Measurements from ENCODE around the gene YPEL5.

The YPEL5 gene

DNA sequence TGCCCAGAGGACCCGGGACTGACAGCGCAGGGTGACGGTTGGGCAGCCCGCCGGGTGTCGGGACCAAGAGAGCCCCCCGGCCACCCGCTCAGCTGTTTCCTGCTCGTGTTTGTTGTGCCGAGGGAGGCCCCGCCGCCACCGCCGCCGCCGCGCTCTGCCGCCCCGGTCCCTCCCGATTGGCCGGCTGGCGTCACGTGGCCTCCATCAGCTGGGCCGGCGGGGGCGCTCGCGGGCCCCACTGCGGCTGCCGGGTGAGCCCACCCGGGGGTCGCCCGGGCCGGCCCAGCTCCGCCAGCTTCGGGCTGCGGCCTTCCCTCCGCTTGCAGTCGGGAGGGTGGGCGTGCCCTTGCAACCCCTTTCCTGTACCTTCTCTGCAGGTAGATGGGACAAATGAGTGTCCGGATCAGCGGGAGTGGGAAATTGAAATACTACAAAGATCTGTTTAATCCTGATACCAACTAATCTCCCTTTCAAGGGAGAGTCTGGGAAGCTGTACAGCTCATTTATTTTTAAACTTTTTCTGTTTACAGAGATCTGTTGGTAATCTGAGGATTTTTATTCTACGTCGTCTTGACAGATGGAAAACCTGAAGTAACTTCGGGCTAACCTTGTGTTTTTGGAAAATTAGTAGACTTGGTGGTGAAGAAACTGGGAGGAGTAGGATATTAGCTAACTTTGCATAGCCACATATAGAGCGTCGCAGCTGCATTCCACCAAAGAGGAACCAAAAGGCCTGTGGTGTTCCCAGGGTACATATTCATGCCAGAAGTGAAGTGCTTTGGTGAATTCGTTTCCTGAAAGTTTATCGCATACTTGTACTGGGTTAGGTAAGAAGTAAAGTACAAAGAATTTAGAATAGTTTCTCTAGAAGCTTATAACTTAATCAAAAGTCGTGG is 1.2 kb downstream of the YPEL5 start:
- TF ChIP-seq, protein P1, sequence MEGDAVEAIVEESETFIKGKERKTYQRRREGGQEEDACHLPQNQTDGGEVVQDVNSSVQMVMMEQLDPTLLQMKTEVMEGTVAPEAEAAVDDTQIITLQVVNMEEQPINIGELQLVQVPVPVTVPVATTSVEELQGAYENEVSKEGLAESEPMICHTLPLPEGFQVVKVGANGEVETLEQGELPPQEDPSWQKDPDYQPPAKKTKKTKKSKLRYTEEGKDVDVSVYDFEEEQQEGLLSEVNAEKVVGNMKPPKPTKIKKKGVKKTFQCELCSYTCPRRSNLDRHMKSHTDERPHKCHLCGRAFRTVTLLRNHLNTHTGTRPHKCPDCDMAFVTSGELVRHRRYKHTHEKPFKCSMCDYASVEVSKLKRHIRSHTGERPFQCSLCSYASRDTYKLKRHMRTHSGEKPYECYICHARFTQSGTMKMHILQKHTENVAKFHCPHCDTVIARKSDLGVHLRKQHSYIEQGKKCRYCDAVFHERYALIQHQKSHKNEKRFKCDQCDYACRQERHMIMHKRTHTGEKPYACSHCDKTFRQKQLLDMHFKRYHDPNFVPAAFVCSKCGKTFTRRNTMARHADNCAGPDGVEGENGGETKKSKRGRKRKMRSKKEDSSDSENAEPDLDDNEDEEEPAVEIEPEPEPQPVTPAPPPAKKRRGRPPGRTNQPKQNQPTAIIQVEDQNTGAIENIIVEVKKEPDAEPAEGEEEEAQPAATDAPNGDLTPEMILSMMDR (IDR thresholded peaks at IDR 0.05; ENCODE audit: low read depth, low read length, missing control alignments) = no peak
- DNase-seq (ENCODE audit: extremely low read depth, low read depth) = no peak
- peak overlapping the region; percentile 69 for H3K4me3 ChIP-seq (replicated peaks; ENCODE audit: low read depth, low read length)

- TF ChIP-seq, protein P1 (IDR thresholded peaks at IDR 0.05; ENCODE audit: low read depth, low read length, missing control alignments) = no peak
- DNase-seq (ENCODE audit: extremely low read depth, low read depth) = no peak
- no peak overlapping the region for H3K4me3 ChIP-seq (replicated peaks; ENCODE audit: low read depth, low read length)
Observed at GRCh38 chr2:30148850-30149249, 2.0 kb downstream of the YPEL5 start.

- DNase-seq (ENCODE audit: extremely low read depth, low read depth) = no peak
- TF ChIP-seq, protein P1 (IDR thresholded peaks at IDR 0.05; ENCODE audit: low read depth, low read length, missing control alignments) = no peak
- H3K4me3 ChIP-seq (replicated peaks; ENCODE audit: low read depth, low read length) = no peak overlapping the region
Observed at GRCh38 chr2:30149513-30149912, 2.7 kb downstream of the YPEL5 start.

- no peak overlapping the region for H3K4me3 ChIP-seq (replicated peaks; ENCODE audit: low read depth, low read length)
- TF ChIP-seq, protein P1 (IDR thresholded peaks at IDR 0.05; ENCODE audit: low read depth, low read length, missing control alignments) = no peak
Observed at GRCh38 chr2:30149976-30150375, 3.2 kb downstream of the YPEL5 start.

DNA sequence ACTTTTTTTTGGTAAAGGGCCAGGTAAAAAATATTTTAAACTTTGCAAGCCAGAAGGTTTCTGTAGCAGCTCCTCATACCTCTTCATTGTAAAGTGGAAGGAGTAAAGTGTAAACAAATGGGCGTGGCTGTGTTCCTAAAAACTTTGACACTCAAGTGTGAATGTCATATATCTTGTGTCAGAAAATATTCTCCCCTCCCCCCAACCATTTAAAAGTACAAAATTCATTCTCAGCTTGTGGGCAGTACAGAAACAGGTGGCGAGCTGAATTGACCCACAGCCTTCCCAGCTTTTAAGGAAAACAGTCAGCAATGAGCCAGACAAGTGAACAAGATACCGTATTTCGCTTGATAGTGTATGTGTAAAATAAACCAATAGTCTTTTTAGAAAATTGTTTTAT is 4.0 kb downstream of the YPEL5 start:
- DNase-seq (ENCODE audit: extremely low read depth, low read depth) = no peak
- H3K4me3 ChIP-seq (replicated peaks; ENCODE audit: low read depth, low read length) = no peak overlapping the region
- TF ChIP-seq, protein P1 (IDR thresholded peaks at IDR 0.05; ENCODE audit: low read depth, low read length, missing control alignments) = no peak

More at GRCh38 chr2:30149976-30150375, 3.2 kb downstream of the YPEL5 start:
- DNase-seq (ENCODE audit: extremely low read depth, low read depth) = no peak

- TF ChIP-seq, protein P1 (IDR thresholded peaks at IDR 0.05; ENCODE audit: low read depth, low read length, missing control alignments) = no peak
- H3K4me3 ChIP-seq (replicated peaks; ENCODE audit: low read depth, low read length) = no peak overlapping the region
- DNase-seq (ENCODE audit: extremely low read depth, low read depth) = no peak
Observed at GRCh38 chr2:30152385-30152784, 5.6 kb downstream of the YPEL5 start.
